MM.1S (cell line): ENCODE measurements around the gene GRB2.

Experiments used
- DNase-seq: peaks from one replicate; pipeline ENCODE4 v3.0.0-alpha.2; 2015
- H2AFZ ChIP-seq: fragments of 300-600 bp; sonication (generic); 2 replicates; pipeline ENCODE4 v1.6.0; 2016; ENCODE audit warnings: antibody characterized with exemption, low read length
- H3F3A ChIP-seq: fragments of 300-600 bp; sonication (generic); 2 replicates; pipeline ENCODE4 v1.6.1; 2016; ENCODE audit warnings: mild to moderate bottlenecking, antibody characterized with exemption, low read length, moderate library complexity, mixed read lengths; ENCODE audit not compliant: insufficient read depth
- H3K27ac ChIP-seq: fragments of 300-600 bp; sonication (generic); 2 replicates; pipeline ENCODE4 v1.5.1; 2016; ENCODE audit warnings: mild to moderate bottlenecking, low read length
- H3K27me3 ChIP-seq: fragments of 300-600 bp; sonication (generic); replicated peaks from 2 replicates; pipeline ENCODE4 v1.6.0; 2016; ENCODE audit warnings: low read length; ENCODE audit not compliant: insufficient read depth
- H3K36me3 ChIP-seq: fragments of 300-600 bp; sonication (generic); replicated peaks from 2 replicates; pipeline ENCODE4 v1.6.1; 2016; ENCODE audit warnings: mild to moderate bottlenecking, low read length, mixed read lengths; ENCODE audit not compliant: insufficient read depth
- H3K4me1 ChIP-seq: fragments of 300-600 bp; sonication (generic); 2 replicates; pipeline ENCODE4 v1.6.1; 2016; ENCODE audit warnings: low read length, mixed read lengths
- H3K4me2 ChIP-seq: fragments of 300-600 bp; sonication (generic); 2 replicates; pipeline ENCODE4 v1.6.0; 2016; ENCODE audit warnings: low read depth, low read length
- H3K4me3 ChIP-seq: fragments of 300-600 bp; sonication (generic); 2 replicates; pipeline ENCODE4 v1.5.1; 2016; ENCODE audit warnings: low read length, mixed read lengths
- H3K79me2 ChIP-seq: fragments of 300-600 bp; sonication (generic); 2 replicates; pipeline ENCODE4 v1.6.1; 2016; ENCODE audit warnings: mixed run types, low read length, mixed read lengths
- H3K9ac ChIP-seq: fragments of 300-600 bp; sonication (generic); 2 replicates; pipeline ENCODE4 v1.6.1; 2016; ENCODE audit warnings: low read length, mixed read lengths
- H3K9me2 ChIP-seq: fragments of 300-600 bp; sonication (generic); replicated peaks from 2 replicates; pipeline ENCODE4 v1.6.1; 2016; ENCODE audit warnings: mild to moderate bottlenecking, low read length, mixed read lengths; ENCODE audit not compliant: insufficient read depth
- H3K9me3 ChIP-seq: fragments of 300-600 bp; sonication (generic); replicated peaks from 2 replicates; pipeline ENCODE4 v1.6.1; 2016; ENCODE audit warnings: mild to moderate bottlenecking, low read length, mixed read lengths; ENCODE audit not compliant: insufficient read depth
- H4K20me1 ChIP-seq: fragments of 300-600 bp; sonication (generic); 2 replicates; pipeline ENCODE4 v1.6.1; 2016; ENCODE audit warnings: mild to moderate bottlenecking, low read length, moderate library complexity, mixed read lengths; ENCODE audit not compliant: insufficient read depth
- EZH2 ChIP-seq: fragments of 300-600 bp; sonication (generic); optimal IDR thresholded peaks from 2 replicates; pipeline ENCODE3; 2017; ENCODE audit warnings: low read depth, mild to moderate bottlenecking, antibody characterized with exemption, low read length, mixed read lengths
- EZH2phosphoT487 ChIP-seq: fragments of 300-600 bp; sonication (generic); IDR thresholded peaks from 2 replicates; pipeline ENCODE4 v1.6.1; 2018; ENCODE audit warnings: antibody characterized with exemption, low read length
- TF ChIP-seq, protein P1 (sequence below): fragments of 300-600 bp; sonication (generic); IDR thresholded peaks from 2 replicates; pipeline ENCODE4 v1.5.1; 2016; ENCODE audit warnings: antibody characterized with exemption, low read length, mixed read lengths

Gene GRB2

DNA sequence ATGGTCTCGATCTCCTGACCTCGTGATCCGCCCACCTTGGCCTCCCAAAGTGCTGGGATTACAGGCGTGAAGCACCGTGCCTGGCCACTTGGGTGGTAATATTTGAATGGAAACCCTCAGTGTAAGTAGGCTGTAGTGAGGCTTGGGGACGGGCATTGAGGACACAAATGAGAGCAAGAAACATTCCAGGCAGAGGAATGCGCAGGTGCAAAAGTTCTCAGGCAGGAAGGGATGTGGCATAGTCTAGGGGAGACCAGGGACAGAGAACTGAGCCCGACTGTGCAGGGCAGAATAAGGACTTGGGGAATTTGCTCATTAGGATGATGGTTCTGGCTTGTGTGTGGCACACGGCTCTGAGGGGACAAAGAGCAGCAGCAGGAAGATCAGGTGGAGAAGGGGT, 54.8 kb downstream of the GRB2 start:
- no peaks in the 10 kb centered on the region for H3K36me3 ChIP-seq
- H3K79me2 ChIP-seq: peaks cover 90% of the 10 kb centered on the region
- 0 out of 2 replicates have a peak, but pooled peaks cover 4% of the 10 kb centered on the region for H4K20me1 ChIP-seq
- H3K9ac ChIP-seq: no peak overlapping the region
- TF ChIP-seq, protein P1, sequence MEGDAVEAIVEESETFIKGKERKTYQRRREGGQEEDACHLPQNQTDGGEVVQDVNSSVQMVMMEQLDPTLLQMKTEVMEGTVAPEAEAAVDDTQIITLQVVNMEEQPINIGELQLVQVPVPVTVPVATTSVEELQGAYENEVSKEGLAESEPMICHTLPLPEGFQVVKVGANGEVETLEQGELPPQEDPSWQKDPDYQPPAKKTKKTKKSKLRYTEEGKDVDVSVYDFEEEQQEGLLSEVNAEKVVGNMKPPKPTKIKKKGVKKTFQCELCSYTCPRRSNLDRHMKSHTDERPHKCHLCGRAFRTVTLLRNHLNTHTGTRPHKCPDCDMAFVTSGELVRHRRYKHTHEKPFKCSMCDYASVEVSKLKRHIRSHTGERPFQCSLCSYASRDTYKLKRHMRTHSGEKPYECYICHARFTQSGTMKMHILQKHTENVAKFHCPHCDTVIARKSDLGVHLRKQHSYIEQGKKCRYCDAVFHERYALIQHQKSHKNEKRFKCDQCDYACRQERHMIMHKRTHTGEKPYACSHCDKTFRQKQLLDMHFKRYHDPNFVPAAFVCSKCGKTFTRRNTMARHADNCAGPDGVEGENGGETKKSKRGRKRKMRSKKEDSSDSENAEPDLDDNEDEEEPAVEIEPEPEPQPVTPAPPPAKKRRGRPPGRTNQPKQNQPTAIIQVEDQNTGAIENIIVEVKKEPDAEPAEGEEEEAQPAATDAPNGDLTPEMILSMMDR: no peak
- TF ChIP-seq EZH2 (no peak), EZH2phosphoT487 (no peak)
- H3K9me2 ChIP-seq: no peaks in the 10 kb centered on the region
- peaks cover 4% of the 10 kb centered on the region; the same call in 1 of the 2 replicates for H3K4me1 ChIP-seq
- H3K27me3 ChIP-seq: no peaks in the 10 kb centered on the region
- no peaks in the 10 kb centered on the region for H3F3A ChIP-seq
- H3K4me3 ChIP-seq: no peak overlapping the region
- no peak overlapping the region for H3K27ac ChIP-seq
- H2AFZ ChIP-seq: no peak overlapping the region
- H3K4me2 ChIP-seq: no peak overlapping the region
- DNase-seq: no peak
- H3K9me3 ChIP-seq: no peaks in the 10 kb centered on the region

DNA sequence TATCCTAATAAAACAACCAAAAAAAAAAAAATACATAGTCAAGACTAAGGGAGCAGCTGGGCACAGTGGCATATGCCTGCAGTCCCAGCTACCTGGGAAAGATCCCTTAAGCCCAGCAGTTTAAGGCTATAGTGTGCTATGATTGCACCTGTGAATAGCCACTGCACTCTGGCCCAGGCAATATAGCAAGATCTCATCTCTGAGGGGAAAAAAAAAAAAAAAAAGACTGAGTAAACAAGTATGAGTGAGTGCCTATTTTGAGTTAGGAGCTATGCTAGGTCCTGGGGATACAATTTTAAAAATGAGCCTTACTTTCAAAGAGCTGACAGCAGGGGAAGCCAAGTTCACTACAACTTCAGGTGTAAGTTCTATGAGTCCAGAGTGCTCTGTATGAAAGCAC, 55.4 kb downstream of the GRB2 start:
- no peak for DNase-seq
- Histone ChIP-seq H3K4me3 (no peak overlapping the region), H3K79me2 (peaks cover 90% of the 10 kb centered on the region), H3K9ac (no peak overlapping the region), H4K20me1 (0 out of 2 replicates have a peak, but pooled peaks cover 4% of the 10 kb centered on the region), H3K9me2 (no peaks in the 10 kb centered on the region), H3K4me1 (peaks cover 4% of the 10 kb centered on the region; the same call in 1 of the 2 replicates), H3K9me3 (no peaks in the 10 kb centered on the region), H3K27me3 (no peaks in the 10 kb centered on the region), H3F3A (no peaks in the 10 kb centered on the region), H3K36me3 (no peaks in the 10 kb centered on the region), H3K4me2 (no peak overlapping the region), H3K27ac (no peak overlapping the region), H2AFZ (no peak overlapping the region)
- TF ChIP-seq EZH2phosphoT487 (no peak), EZH2 (no peak)
- TF ChIP-seq, protein P1: no peak

DNA sequence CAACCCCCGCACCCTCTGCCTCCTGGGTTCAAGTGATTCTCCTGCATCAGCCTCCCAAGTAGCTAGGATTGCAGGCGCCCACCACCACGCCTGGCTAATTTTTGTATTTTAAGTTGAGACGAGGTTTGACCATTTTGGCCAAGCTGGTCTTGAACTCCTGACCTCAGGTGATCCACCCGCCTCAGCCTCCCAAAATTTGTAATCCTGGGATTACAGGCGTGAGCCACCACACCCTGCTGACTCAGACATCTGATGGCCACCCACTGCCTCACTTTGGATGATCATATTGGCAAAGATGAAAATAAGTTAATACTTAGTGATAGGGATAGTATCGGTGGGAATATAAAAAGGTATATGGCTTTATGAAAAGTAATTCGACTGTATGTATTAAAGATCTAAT, 55.9 kb downstream of the GRB2 start:
- H3K4me1 ChIP-seq: peaks cover 4% of the 10 kb centered on the region; the same call in 1 of the 2 replicates
- no peak overlapping the region for H3K27ac ChIP-seq
- H3F3A ChIP-seq: no peaks in the 10 kb centered on the region
- H4K20me1 ChIP-seq: 0 out of 2 replicates have a peak, but pooled peaks cover 4% of the 10 kb centered on the region
- H3K4me3 ChIP-seq: no peak overlapping the region
- H3K79me2 ChIP-seq: peaks cover 86% of the 10 kb centered on the region
- no peaks in the 10 kb centered on the region for H3K27me3 ChIP-seq
- H3K9me3 ChIP-seq: no peaks in the 10 kb centered on the region
- H3K4me2 ChIP-seq: no peak overlapping the region
- H2AFZ ChIP-seq: no peak overlapping the region
- no peaks in the 10 kb centered on the region for H3K9me2 ChIP-seq
- no peaks in the 10 kb centered on the region for H3K36me3 ChIP-seq
- no peak overlapping the region for H3K9ac ChIP-seq
- no peak for DNase-seq
- TF ChIP-seq EZH2 (no peak), EZH2phosphoT487 (no peak)
- TF ChIP-seq, protein P1: no peak
